HG02938 (cell line): Measurements from ENCODE around the gene GDF7.
A peak's percentile ranks its signal among the peaks of the same experiment; 100 is the strongest.

Experiments used
- ATAC-seq: cut with Tn5 transposase; IDR thresholded peaks from one replicate; pipeline ENCODE4 v1.9.1; 2021; ENCODE audit warnings: mild to moderate bottlenecking, moderate library complexity; ENCODE audit not compliant: unreplicated experiment

GDF7 gene

GRCh38 chr2:20643060-20643459, 23.9 kb upstream of the GDF7 start:
- no peak for ATAC-seq

DNA sequence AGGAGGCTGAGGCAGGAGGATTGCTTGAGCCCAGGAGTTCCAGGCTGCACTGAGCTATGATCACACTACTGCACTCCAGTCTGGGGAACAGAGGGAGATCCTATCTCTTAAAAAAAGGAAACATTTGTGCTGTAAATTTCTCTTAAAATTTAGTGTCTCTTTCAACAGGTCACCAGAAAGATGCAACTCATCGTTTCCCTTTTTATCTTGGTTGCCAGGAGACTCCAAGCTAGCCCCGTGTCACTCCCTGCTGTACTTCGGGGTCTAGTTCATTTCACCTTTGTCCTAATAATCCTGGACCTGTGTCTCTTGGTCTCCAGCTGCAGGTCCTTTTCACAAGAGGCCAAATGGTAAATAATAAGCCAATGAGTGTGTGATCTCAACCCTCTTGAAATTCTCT, 23.1 kb upstream of the GDF7 start:
- ATAC-seq: no peak

DNA sequence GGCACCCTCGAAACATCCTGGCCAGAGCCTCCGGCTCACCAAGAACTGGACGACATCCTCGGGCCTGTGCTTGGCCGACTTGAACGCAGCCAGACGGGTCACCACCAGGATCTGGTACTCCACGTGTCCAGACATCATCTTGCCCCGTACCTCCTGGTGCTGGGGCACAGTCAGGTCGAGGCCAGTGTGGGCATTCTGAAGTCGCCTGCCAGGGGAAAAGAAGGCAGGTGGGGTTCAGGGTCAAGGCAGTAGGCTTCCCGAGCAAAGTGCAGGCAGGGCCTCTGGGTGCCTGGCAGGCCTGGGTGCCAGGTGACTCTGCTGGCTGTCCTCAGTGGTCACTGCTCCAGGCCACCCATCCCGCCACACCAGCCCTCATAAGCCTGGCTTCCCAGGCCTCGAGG, 21.6 kb upstream of the GDF7 start:
- no peak for ATAC-seq

- ATAC-seq: no peak
Observed at GRCh38 chr2:20645761-20646160, 21.2 kb upstream of the GDF7 start.

DNA sequence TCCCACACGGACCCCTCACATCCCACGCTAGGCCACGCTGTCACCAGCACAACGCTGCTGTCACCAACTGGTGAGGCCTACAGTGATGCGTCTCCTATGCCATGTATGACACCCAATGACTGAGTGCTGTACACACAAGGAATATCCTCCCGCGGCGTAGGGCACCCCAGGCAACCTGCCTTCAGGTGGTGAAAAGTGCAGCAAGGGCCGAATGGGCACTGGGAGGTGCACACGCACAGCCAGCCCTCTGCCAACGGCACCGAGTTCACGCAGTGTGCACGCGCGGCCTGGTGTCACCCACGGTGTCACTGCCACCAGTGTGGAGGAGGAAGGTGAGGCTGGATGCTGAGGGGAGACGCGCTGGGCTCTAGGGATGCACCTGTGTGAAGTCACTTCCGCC, 20.5 kb upstream of the GDF7 start:
- ATAC-seq: no peak

GRCh38 chr2:20647211-20647610, 19.7 kb upstream of the GDF7 start:
- no peak for ATAC-seq

DNA sequence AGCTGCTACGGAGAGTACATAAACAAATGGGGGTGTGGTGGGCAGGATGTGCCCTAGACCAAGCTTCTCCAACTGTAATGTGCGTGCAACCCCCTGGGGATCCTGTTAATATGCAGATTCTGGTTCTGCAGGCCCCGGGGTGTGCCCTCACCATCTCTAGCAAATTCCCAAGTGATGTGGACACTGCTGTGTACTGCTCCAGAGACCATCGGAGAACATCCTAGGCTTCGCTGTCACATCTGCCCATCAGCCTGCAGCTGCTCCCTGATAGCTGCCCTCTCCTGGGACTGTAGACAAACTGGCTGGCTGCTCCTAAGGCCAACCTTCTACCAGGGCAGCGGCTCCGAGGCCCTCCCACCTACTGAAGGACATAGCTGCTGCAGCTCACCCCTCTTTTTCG, 19.2 kb upstream of the GDF7 start:
- no peak for ATAC-seq

GRCh38 chr2:20648206-20648605, 18.7 kb upstream of the GDF7 start:
- no peak for ATAC-seq

- no peak for ATAC-seq
Observed at GRCh38 chr2:20648831-20649230, 18.1 kb upstream of the GDF7 start.

DNA sequence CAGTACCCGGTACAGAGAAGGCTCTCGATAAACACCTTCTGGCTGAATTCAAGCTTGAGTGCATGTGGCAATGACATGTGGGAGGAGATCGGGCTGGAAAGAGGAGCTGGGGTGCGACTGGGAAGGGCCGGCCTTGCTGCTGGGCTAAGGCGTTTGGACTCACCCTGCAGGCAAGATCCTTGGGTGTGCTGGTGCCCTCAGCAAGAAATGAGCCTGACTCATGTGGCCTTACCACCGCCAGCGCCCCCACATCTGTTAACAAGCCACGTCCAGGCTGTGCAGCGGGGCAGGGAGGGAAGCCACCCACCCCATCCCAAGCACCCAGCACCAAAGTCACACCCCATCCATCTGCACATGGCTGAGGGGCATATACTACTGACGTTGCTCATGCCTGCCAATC, 17.4 kb upstream of the GDF7 start:
- ATAC-seq: no peak

DNA sequence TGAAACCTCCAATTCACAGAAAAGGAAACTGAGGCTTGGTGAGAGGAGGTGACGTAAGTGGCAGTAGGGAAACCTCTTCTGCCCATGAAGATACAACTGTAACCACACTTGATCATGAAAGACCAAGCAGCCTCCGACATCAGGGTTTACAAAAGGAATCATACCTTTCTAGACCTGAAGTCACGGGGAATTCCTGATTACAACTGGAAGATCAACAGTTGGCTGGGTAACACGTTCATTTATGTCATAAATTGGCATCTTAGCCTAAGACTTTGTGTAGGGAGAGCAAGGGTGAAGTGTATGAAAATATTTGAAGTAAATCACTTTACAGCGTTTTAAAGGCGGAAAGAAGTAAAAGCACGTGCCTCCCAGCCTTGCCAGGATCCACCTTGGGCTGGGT, 17.0 kb upstream of the GDF7 start:
- ATAC-seq: no peak

DNA sequence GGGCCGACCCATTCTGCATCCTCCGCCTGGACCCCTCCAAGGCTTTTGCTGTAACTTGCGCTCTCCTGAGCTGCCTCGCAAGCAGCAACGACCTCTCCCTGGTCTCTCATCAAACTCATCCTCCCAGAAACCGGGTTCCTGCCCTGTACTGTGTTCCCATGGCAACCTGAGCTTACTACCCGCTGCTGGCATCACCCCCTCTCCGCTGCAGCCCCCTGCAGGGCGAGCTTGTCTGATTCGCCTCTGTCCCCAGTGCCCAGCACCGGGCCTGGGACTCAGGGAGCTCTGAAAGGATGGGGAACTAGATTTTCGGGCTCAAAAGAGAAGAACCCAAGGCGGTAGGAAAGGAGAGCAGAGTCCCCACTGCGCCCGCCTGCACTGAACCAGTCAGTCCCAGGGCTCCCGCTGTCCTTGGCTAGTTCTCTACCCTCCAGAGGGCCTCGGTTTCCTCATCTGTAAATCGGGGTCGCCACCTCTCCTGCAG, 16.5 kb upstream of the GDF7 start:
- peak; percentile 30 for ATAC-seq

GRCh38 chr2:20650877-20651730, 15.8 kb upstream of the GDF7 start, which contains the start of gene HS1BP3:
HS1BP3 (minus strand) TSS chr2:20651098; CDS start chr2:20651063, 35 bp downstream.
- peak; percentile 89 for ATAC-seq

DNA sequence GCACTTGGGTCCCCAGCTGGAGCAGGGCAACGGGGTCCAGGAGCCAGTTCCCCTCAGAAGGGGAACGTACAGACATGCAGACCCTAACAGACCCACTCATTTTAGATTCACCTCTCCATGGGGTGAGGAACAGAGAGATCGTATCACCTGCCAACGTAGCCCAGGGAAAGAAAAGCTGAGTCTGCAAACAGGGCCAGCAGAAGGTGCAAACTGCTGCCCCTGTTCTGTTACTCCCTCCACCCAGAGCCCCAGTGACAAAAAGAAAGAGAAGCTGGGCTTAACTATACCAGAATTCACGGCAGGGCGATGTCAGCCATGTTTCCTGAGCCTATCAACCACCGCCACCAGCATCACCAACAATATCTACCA, 15.2 kb upstream of the GDF7 start:
- ATAC-seq: no peak

DNA sequence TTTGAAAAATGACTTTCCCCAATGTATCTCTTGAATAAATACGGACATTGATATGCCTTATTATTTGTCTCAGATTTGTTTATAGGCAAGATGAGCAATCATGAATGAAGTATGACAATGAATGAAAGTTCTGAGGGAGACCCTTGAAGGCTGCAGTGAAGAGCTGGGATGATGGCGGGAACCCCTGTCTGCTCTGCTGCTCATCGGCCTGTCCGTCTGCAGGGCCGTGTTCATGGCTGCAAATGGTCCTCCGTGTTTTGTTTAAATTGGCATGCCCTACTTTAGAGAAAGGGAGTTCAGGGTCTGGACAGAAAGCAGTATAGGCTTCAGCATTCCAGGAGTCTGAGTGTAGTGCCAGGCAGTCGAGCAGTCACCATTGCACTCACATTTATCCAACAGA, 14.8 kb upstream of the GDF7 start:
- no peak for ATAC-seq

DNA sequence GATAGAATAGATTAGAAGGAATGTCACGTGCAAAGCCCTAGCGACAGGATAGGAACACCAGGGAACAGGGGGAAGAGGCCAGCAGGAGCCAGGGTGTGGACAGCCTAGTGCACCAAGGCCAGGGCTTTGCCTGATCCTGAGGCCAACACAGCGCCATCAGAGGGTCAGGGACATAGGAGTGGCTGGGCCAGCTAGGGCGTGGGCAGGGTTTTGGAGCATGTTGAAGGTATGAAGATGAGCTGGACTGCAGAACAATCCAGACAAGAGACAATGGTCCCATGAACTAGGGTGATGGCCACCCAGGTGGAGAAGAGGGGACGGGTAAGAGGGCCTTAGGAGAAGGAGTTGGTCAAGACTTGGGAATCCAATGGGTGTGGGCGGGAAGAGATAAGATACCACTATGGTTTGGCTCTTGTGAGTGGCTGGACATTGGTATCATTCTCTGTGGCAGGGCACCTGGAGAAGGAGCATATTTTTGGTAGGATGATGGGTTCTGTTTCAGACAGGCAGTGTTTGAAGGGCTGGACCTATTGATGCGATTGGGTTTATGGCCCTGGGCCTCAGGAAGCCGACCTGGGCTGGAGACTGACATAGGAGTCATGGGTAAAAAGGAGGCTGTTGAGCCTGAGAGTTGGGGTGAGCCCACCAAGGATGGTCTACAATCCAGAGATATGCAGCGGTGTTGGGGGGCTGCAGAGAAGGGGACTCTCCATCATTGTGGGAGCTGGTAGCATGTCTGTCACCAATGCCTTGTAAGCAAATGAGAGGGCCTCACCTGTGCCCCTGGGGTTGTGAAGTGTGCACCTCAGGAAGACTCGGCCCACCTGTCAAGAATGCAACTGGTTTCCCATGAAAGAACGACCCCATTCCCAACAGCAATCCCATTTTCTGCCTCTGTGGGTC, 14.0 kb upstream of the GDF7 start:
- ATAC-seq: no peak

DNA sequence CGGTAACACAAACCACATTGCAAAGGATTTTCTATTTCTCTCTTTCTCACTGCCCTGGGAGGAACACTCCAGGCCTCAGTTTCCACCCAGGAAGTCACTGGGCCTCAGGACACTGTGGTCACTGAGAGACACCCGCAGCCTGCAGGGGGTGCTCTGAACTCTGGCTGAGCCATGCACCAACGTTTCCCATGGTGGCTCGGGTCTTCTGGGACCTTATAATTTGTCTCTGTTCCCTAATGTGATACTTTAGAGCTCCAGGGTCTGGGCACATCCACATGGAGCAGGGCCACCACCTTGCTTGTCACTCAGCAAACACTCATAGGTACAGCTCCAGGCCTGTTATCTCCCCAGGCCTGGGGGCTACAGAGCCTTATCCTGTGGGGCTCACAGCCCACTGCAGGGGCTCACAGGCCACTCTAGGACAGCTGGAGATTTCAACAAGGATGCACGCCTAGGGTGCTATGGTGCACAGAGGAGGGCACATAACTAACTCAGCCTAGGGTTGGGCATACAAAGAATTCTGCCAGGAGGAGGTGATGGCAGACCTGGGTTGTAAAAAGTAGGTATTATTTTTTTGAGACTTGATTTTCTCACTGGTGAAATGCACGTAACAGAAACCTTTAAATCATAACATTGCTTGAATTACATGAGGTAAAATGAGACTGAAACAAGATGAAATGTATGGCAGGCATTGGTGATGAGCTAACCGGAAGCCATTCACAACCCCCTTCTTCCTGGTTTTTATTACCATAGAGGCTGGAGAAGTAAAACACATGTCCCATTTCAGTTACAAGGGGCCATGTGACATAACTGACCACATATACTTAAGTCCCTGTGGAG, 13.0 kb upstream of the GDF7 start:
- ATAC-seq: no peak

GRCh38 chr2:20654535-20654813, 12.5 kb upstream of the GDF7 start:
- no peak for ATAC-seq

DNA sequence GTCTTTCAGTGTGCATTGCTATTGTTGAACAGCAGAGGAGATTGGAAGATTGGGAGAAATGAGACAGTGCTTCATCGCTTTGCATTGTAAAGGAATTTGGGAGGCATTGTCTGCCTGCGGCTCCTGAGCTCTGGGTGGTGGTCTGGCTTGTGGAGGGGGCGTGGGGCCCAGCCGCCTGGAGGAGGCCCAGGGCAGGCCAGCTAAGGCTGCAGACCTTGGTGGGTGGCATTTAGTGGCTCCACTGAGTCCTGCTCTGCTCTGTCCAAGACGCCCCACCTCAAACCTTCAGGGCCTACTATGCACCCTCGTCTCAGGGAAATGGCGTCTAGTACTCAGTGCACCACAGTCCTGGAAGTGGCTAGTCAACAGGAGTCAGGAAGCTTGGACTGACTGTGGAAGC, 10.4 kb upstream of the GDF7 start:
- no peak for ATAC-seq

DNA sequence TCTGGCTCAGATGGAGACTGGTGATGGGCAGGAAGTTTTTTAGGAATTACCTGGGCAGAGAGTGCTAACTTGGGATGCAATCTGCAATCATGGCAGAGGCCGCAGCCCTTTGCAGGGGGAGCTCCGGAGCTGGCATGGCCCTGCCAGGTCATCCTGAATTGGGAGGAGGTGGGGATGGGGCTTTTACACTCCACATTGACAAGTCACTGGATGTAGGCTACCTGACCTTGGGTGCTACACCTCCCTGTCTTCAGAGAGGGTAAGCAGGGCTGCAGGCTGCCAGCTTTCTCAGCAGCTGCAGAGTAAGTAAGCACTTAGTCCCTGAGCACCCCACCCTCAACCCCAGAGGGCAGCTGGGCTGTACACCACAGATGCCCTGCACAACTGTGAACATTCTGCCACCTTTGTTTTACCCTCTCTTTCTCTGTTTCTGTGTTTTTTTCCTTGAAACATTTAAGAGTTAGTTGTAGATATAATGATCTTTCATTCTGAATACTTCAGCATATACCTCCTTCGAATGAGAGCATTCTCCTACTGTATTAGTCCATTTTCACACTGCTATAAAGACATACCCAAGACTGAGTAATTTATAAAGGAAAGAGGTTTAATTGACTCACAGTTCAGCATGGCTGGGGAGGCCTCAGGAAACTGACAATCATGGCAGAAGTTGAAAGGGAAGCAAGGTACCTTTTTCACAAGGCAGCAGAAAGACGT, 9.3 kb upstream of the GDF7 start:
- no peak for ATAC-seq
